KG1 (cell line): ENCODE data around the gene ANGEL1.
A peak's percentile ranks its signal among the peaks of the same experiment; 100 is the strongest.

Experiments used
- DNase-seq: peaks from one replicate; lab custom pipeline; 2025; lab: John Stamatoyannopoulos, UW

Gene ANGEL1

DNA sequence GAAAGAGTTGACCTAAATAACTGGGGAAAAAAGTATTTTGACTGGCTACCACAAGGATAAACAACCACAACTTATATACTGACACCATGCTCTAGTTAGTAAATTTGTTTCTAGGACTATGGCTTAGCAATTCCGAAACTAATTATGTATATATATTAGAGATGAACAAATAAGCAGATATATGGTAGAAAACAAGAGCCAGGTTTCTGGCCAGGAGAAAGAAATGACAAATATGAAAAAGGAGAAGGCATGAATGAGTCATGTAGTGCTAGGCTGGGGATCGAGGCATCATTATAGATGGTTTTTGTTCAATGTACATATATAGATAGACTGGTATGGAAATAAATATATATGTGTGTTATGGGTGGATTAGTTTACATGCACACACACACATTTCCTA lies 8.0 kb upstream of the ANGEL1 start:
- DNase-seq, result no peak

DNA sequence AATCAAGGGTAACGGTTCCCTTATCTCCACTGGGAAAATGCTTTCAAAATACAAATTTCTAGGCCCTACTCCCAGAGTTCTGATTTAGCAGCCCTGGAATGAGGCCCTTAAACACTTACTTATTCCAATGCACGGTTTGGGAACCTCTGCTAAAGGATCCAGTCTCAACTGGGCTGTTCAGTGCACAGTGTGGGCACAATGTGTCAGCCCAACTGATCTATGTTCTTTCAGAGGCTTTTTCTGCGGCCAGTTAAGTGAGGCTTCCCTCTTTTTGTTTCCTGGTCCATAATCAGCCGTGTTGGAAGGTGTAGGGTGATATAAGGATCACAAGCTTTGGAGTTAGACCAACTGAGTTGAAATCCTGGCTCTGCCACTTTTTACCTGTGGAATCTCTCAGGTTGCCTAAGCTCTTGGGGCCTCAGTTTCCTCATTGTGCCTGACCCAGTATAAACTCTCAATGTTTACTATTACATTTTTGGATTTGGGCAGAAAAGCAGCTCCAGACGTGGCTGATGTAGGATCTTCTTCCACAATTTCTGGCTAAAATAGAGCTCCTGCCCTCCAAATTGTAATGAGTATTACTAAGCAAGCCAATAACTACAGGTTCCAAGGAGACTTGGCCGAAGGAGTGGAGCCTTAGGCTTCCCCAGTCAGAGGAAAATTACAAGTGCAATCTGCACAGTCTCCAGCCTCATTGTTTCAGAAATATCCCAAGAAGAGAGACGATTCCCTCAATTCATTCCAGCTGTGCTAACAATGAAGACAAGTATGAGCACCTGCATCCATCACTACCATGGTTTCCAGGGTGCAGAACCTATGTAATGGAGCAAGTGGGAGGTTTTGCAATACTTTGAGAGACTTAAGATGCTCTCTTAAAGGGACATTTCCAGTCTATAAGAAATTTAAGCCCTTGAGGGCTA lies 2.3 kb upstream of the ANGEL1 start:
- DNase-seq, result no peak

DNA sequence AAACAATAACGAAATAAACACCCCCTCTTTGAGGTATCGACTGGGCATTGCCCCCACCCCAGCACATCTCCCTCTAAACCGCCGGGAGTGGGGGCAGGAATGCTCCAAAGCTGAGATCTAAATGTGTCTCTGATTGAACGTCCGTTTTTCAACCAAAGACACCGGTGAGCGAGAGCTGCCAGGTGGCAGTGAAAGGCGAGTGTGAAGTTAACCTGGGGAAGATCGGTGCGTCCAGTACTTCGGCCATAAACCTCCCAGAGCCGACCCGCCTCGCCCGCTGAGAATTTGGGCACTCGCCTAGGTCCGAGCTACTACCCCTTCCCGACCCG lies 625 bp downstream of the ANGEL1 start:
- DNase-seq, result no peak

DNA sequence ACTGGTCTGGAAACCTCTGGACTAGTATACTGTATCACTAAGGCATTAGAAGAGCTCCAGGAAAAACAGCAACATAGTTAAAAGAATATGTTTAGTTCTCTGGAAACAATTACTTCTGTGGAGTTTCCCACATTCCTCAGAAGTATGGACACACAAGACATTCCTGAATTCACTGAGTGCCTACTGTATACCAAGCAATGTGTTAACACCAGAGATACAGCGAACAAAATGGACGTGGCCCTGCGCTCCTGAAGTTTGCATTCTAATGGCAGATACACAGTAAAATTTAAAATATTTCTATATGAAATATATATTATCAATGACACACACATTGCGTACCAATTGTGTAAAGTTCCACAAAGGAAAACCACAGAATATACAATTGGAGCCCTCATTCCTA lies 1.1 kb downstream of the ANGEL1 start:
- peak; percentile 1 for DNase-seq

DNA sequence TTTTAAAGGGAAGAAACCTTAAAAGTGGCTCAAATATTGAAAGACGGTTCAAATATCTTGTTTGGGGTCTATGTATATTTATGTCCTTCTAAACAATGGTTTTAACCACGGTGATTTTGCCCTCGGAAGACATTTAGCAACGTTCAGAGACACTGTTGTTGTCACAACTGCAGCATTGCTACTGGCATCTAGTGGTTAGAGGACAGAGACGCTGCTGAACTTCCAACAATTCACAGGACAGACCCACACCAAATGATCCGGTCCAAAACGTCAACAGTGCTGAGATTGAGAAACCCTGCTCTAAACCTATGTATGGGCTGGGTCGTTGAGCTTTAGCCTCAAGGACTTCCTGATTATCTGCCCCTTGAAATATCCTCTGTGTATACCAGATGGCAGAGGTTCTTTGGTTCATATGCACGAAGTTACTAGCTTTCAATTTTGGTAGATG lies 1.7 kb downstream of the ANGEL1 start:
- peak; percentile 55 for DNase-seq

DNA sequence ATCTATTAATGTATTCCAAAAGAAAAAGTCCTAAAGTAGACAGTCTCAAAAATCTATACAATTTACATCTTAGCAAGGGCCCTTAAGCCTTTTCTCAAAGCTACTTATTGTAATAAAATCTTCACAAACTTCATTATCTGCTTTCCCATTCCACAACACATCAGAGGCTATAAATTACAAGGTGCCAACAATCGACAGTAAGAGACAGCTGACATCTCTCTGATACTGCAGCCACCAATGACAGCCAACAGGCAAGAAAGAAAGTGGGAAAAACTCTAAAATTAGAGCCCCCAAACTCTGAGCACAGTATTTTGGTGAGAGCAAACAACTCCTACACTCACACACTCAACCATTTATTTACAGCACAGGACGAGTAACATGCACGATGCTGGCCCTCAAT lies 2.2 kb downstream of the ANGEL1 start:
- DNase-seq, result no peak

DNA sequence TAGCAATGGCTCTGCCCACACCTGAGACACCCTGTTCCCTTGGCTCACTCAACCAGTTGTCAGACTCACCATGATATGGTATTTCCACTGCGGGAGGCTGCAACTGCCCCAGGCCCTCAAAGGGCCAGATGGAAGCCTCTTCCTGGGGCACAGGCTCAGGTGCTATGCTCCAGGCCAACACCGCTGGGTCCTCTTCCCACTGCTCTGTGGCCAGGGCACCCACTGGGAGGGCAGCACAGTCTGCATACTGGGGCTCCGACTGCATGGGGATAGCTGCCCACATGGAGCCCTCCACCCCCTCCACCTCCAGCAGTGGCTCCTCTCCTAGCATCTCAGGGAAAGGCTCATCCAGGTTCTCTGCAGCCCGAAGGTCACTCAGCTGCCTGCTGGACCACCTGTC lies 3.7 kb downstream of the ANGEL1 start:
- DNase-seq, result no peak

DNA sequence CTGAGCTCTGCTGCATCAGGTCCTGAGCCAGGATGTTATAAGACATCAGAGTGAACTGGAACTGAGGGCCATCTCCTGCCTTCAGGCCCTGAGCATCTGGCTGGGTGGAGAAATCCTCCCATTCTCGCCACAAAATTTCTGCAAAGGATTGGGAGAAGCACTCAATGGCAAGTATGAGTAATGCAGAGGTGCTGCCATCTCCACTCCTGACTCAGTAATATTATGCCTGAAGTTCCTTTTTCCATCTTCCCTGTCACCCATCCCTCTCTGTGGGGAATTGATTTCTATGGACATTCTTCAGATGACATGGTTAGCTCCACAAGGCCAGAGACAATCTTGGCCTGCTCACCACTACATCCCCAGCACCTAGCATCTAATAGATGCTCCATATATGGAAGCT lies 4.7 kb downstream of the ANGEL1 start:
- DNase-seq, result no peak

DNA sequence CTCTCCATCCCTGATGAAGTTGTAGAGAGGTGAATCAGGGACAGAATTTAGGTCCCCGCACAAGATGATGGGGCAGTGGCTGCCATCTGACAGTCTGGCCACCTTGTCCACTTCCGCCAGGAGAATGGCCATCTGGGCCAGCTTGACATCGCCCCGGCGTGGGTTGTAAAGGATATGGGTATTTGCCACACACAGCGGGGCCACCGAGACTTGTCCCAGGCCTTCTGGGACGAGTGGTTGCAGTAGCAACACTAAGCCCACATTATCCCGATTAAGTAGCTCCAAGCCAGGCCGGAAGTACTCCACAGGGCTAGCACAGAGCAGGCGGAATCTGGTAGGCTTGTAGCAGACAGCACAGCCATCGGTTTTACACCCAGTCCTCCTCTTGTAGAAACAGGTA lies 6.2 kb downstream of the ANGEL1 start:
- no peak for DNase-seq

DNA sequence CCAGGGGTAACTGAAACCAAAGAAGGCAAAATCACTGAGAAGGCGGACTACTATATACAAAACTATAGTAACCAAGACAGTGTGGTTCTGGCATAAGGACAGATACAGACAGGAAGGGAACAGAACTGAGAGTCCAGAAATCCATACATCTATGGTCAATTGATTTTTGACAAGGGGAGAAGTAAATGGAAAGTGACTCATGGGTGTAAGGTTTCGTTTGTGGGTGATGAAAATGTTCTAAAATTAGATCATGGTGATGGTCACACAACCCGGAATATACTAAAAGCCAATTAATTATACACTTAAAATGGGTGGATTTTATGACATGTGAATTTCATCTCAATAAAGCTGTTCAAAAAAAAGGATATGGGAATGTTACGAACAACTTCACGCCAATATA lies 18.7 kb downstream of the ANGEL1 start:
- no peak for DNase-seq

DNA sequence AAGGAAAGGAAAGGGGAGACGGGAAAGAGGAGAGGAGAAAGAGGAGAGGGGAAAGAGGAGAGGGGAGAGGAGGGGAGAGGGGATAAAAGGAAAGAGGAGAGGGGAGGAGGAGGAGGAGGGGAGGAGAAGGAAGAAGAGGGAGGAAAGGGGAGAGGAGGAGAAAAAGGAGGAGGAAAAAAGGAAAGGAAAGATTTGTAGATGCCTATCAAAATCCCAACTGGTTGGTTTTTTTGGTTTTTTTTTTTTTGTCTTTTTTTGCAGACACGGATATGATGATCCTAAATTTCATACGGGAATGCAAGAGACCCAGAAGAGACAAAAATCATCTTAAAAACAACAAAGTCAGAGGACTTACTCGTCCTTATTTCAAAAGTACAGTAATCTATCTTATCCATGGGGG lies 19.4 kb downstream of the ANGEL1 start:
- no peak for DNase-seq

DNA sequence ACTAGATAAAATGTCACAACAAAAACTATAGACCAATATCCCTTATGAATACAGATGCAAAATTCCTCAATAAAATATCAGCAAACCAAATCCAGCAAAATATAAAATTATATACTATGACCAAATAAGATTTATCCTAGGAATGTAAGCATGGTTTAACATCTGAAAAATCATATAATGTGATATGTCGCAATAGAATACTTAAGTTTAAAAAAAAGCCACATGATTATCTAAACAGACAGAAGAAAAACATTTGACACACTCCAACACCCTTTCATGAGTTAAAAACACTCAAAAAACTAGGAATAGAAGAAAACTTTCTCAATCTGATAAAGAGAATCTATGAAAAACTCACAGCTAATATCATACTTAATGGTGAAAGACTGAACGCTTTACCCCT lies 20.3 kb downstream of the ANGEL1 start:
- no peak for DNase-seq

DNA sequence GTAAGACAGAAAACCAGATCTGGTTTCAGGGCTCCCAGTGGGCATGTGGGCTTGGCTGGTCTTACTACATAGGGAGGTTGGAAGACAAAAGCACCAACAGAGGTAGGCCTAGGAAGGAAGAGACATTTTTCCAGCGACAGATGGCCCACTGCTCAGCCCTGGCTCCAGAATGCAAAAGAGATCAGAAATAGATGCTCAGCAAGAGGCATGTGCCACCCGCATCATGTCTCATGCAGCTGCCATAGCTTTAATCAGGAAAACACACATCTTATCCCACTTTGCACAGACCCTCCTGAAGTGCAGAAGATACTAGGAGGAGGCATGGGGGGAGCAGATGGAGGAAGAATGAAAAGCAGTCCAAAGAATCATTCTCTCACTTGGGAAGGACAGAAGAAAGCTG lies 26.1 kb downstream of the ANGEL1 start:
- no peak for DNase-seq

DNA sequence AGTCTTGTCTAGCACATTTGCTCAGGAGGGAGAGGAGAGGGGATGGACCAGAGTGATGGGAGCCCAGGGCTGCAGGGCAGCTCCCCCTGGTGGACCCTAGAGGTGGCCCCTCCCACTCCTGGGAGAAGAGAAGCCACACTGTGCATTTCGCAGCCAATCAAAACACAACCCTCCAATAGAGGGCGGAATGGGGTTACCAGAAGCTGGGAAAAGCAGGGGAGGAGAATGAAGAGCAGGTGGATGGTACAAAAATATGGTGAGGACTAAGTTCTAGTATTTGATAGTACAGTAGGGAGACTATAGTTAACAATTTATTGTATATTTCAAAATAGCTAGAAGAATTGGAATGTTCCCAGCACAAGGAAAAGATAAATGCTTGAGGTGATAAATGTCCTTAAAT lies 27.8 kb downstream of the ANGEL1 start:
- DNase-seq, result peak; percentile 56

DNA sequence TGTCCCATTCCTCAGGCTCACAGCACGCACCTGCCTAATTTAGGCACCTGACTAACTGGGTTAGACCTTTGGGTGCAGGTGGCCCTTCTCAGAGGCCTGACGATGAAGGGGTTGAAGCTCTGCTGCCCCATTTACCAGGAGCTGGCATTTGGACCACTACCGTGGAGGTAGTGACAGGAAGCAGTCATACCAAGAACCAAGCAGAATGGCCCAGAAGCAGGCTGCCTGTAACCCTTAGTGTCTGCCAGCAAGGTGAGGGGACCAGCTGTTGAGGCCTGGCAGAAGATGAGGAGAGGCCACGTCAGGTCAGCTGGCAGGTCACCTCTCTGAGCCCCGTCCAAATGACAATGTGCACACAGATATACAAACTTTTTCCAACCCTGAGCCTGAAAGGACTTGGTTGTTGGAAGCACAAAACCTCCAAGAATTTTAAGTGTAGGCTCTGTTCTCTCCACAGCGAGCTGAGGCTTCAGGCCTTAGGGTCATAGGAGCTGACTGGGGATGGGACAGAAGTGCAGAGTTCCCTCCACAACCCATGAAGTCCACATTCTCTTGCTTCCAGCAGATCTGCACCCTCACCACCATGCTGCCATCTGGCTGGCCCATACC lies 28.3 kb downstream of the ANGEL1 start:
- no peak for DNase-seq

DNA sequence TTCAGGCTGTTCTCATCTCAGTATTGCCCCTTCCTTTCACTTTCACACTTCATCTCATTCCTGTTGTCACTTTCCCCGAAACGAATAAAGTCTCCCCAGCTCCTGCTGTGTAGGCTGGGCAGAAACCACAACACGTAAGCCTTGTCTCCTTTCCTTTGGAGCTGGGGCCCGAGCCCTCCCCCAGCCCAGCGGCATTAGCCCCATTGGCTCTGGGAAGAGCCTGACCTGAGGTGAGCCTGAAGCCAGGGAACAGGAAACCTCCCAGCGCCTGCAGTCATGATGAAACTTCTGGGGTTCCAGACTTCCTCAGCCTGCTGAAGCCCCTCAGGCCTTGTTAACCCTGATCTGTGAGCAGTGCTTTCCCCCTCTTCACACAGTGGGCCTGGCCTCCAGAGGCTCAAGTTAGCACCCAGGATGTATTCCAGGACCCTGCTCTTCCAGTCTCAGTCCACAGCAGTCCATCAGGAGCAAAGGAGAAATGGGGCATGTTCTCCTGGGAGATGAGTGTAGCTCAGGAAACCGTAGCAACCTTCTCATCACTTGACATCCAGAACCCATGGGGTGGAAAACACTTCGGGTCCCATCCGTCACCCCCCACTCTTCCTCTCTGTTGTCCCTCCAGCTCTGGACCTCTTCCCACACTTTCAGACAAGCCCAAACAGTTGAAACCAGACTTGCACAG lies 29.7 kb downstream of the ANGEL1 start:
- DNase-seq, result peak; percentile 18

DNA sequence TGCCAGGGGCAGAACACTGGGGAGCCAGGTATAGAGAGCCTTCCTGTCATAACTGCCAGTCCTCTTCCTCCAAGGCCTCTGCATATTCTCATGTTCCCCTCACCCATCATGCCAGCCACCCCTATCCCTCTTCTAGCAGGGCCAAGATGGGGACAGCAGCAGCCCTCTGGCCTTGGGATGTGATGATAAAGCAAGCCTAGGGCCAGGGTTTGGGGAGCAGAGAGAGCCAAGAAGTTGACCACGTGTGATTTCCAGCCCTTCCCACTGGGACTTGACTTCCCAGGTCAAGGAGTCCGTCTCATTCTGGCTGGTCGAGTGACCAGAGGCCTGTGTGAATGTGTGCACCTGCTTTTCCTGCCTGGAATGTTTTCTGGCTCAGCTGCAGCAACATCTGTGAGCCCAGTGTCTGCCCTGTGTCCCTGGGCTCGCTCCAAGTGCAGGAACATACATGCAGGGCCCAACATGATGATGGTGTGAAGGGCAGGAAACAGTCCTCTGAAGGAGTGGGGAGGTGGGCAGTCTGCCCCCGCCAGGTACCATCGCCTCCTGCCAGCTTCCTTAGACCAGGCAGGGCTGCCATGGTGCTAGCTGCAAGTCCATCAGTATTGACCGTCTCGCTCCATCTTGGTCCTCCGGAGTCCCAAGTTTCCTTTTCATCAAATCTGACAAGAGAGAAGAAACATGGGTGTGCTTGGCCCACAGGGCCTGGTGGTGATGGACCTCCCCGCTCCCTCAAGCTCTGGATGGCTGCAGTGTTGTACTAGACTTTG lies 30.4 kb downstream of the ANGEL1 start:
- no peak for DNase-seq

DNA sequence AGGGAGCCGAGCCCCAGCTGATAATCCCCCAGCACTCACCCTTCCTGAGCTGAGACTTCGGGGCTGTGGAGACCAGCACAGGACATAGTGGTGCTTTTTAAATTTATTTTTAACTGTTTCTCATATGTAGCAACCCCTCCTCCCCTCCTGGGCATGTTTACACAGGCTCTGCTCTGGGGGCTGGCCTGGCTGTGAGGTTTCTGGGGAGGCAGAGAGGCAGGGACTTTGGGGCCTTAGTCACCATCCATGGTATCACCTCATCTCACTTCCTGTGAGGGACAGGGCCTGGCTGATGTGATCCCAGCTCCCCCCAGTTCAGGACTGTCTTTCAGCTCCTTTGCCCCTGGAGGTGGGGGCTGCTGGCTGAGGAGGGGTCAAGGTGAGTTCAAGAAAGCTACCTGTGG lies 31.0 kb downstream of the ANGEL1 start:
- no peak for DNase-seq

DNA sequence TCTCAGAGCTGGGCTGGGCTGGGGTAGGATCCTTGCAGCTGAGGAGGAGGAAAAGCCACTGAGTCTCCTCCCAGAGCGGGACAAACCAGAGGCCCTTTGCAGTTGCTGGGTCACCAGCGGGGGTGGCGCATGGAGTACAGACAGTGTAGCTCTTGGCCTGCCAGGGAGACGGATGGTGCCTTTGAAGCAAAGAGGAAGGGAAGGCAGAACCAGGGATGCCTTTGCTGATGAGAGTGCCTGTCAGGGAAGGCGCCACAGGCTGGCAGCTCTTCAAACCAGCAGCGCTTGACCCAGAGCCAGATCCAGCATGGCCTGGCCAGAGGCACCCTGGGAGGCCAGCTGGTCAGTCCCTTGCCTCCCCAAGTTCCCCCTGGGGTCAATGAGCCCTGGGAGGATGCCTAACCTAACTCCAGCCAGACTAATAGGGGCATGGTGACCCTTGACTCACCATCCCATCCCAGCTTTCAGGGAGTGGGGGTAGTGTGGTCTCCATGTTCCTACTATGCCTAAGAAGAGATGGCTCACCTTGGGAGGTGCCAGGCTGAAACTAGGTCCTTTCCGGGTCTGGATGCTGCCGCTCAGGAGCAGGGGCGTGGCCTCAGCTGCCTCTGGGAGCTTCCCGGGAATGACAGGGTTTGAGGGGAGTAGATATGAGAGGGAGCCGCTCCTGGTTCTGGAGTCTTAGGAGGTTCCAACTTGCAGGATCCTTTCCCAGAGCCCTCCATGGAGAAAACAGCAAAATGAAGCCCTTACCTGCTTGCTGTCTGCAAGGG lies 31.6 kb downstream of the ANGEL1 start:
- no peak for DNase-seq

DNA sequence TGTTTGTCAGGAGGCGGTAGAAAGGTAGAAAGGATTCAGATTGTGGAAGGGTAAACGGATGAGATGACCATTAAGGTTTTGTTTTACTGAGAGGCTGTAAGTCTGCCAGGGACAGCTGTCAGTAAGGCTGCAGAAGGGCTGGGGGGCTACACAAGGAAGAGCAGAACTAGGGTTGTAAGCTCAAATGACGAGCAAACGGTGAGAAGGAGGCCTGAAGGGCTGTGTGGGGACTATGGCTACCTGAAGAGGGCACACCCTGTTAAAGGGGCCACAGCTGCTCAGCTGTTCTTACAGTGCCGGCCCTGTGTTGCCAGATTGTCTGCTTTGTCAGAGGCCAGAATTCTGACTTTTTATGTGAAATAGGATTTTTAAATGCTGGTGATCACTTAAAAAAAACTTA lies 32.3 kb downstream of the ANGEL1 start:
- DNase-seq, result no peak

DNA sequence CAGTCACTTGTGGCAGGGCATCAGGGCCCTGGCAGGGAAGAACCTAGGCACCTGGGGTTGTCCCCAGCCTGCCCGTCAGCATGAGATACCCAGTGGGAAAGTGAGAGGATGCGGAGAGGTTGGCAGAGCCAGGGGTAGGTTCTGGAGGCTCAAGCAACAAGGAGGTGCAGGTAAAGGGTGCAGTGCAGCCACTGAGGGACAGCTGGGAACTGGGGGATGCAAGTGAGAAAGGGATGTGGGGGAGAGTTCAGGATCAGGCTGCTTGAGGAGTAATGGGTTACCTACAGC lies 32.7 kb downstream of the ANGEL1 start:
- no peak for DNase-seq
